Measurements from ENCODE around the gene LSAMP.

DNA sequence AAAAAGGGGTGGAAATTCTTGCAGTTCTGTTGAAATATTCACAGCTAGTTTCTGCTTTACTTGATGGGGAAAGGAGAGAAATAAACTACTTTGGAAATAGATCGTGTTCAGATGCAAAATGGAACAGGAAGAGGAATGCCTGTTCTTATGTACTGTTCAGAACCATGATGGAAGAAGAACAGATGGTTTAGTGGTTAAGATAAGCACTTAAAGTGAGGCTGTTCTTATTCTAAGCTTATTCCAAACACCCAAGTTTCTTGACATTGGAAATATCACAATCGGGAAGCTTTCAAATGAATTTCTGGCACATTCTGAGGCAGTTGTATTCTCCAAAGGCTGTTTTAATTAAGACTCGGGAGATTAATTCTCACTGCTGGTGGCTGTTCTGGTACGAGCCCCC, 228.5 kb downstream of the LSAMP start:
- TF ChIP-seq CTCF (conservative IDR thresholded peaks at IDR 0.05; ENCODE audit: low read length) (no peak), EZH2phosphoT487 (IDR thresholded peaks at IDR 0.05; ENCODE audit: borderline replicate concordance) (no peak)
